Stimulated activated naive CD8-positive, alpha-beta T cell treated with anti-CD3 and anti-CD28 coated beads, Interleukin-15, Interleukin-2, amounts not matched to agents 100 ng/mL and 50 ng/mL, for 24 hours (primary cell): ENCODE data around the gene ADD3.

Source experiments
- H3K27ac Mint-ChIP-seq: one replicate; pipeline ENCODE4 v1.8.0; 2021; ENCODE audit warnings: mild to moderate bottlenecking, mixed read lengths
- H3K27me3 Mint-ChIP-seq: one replicate; pipeline ENCODE4 v1.8.0; 2021; ENCODE audit warnings: mixed read lengths
- H3K36me3 Mint-ChIP-seq: one replicate; pipeline ENCODE4 v1.8.0; 2021; ENCODE audit warnings: low read depth, mixed read lengths
- H3K4me1 Mint-ChIP-seq: one replicate; pipeline ENCODE4 v1.8.0; 2021; ENCODE audit warnings: low read depth, mixed read lengths
- H3K4me3 Mint-ChIP-seq: one replicate; pipeline ENCODE4 v1.8.0; 2021; ENCODE audit warnings: mild to moderate bottlenecking, mixed read lengths
- H3K9me3 Mint-ChIP-seq: one replicate; pipeline ENCODE4 v1.8.0; 2021; ENCODE audit warnings: mixed read lengths

Gene ADD3

GRCh38 chr10:109988212-109988596 lies 19.6 kb upstream of the ADD3 start:
- Mint-ChIP-seq H3K9me3 (peaks cover 10% of the 10 kb centered on the region), H3K27ac (no peak overlapping the region), H3K4me3 (no peak overlapping the region), H3K36me3 (no peaks in the 10 kb centered on the region), H3K4me1 (peaks cover under 1% of the 10 kb centered on the region), H3K27me3 (no peaks in the 10 kb centered on the region)

- no peaks in the 10 kb centered on the region for H3K36me3 Mint-ChIP-seq
- no peak overlapping the region for H3K4me3 Mint-ChIP-seq
- no peak overlapping the region for H3K27ac Mint-ChIP-seq
- H3K9me3 Mint-ChIP-seq, result peaks cover 5% of the 10 kb centered on the region
- peaks cover 7% of the 10 kb centered on the region for H3K4me1 Mint-ChIP-seq
- no peaks in the 10 kb centered on the region for H3K27me3 Mint-ChIP-seq
Measured at GRCh38 chr10:109991266-109991855, 16.4 kb upstream of the ADD3 start.

GRCh38 chr10:109992485-109992884 lies 15.3 kb upstream of the ADD3 start:
- H3K27me3 Mint-ChIP-seq, result no peaks in the 10 kb centered on the region
- no peaks in the 10 kb centered on the region for H3K36me3 Mint-ChIP-seq
- no peak overlapping the region for H3K4me3 Mint-ChIP-seq
- H3K27ac Mint-ChIP-seq, result no peak overlapping the region
- H3K9me3 Mint-ChIP-seq, result peaks cover 5% of the 10 kb centered on the region
- H3K4me1 Mint-ChIP-seq, result peaks cover 12% of the 10 kb centered on the region

- peaks cover 20% of the 10 kb centered on the region for H3K4me1 Mint-ChIP-seq
- no peaks in the 10 kb centered on the region for H3K36me3 Mint-ChIP-seq
- no peak overlapping the region for H3K4me3 Mint-ChIP-seq
- no peaks in the 10 kb centered on the region for H3K9me3 Mint-ChIP-seq
- no peaks in the 10 kb centered on the region for H3K27me3 Mint-ChIP-seq
- H3K27ac Mint-ChIP-seq, result no peak overlapping the region
Measured at GRCh38 chr10:109993551-109994330, 14.0 kb upstream of the ADD3 start.

GRCh38 chr10:109994711-109995577 lies 12.8 kb upstream of the ADD3 start:
- Mint-ChIP-seq H3K4me3 (no peak overlapping the region), H3K27me3 (no peaks in the 10 kb centered on the region), H3K27ac (no peak overlapping the region), H3K9me3 (no peaks in the 10 kb centered on the region), H3K36me3 (no peaks in the 10 kb centered on the region), H3K4me1 (peaks cover 24% of the 10 kb centered on the region)

- H3K4me3 Mint-ChIP-seq, result no peak overlapping the region
- no peaks in the 10 kb centered on the region for H3K27me3 Mint-ChIP-seq
- H3K4me1 Mint-ChIP-seq, result peaks cover 24% of the 10 kb centered on the region
- H3K27ac Mint-ChIP-seq, result no peak overlapping the region
- H3K36me3 Mint-ChIP-seq, result no peaks in the 10 kb centered on the region
- no peaks in the 10 kb centered on the region for H3K9me3 Mint-ChIP-seq
Measured at GRCh38 chr10:109995595-109995994, 12.2 kb upstream of the ADD3 start.

- H3K4me3 Mint-ChIP-seq, result no peak overlapping the region
- no peaks in the 10 kb centered on the region for H3K27me3 Mint-ChIP-seq
- H3K9me3 Mint-ChIP-seq, result no peaks in the 10 kb centered on the region
- H3K27ac Mint-ChIP-seq, result no peak overlapping the region
- peaks cover 24% of the 10 kb centered on the region for H3K4me1 Mint-ChIP-seq
- H3K36me3 Mint-ChIP-seq, result no peaks in the 10 kb centered on the region
Measured at GRCh38 chr10:109996225-109996624, 11.6 kb upstream of the ADD3 start.

- Mint-ChIP-seq H3K27ac (no peak overlapping the region), H3K36me3 (no peaks in the 10 kb centered on the region), H3K9me3 (no peaks in the 10 kb centered on the region), H3K27me3 (no peaks in the 10 kb centered on the region), H3K4me1 (peaks cover 24% of the 10 kb centered on the region), H3K4me3 (no peak overlapping the region)
Measured at GRCh38 chr10:109996766-109997171, 11.0 kb upstream of the ADD3 start.

GRCh38 chr10:109997233-109997632 lies 10.6 kb upstream of the ADD3 start:
- Mint-ChIP-seq H3K27ac (no peak overlapping the region), H3K4me3 (no peak overlapping the region), H3K27me3 (no peaks in the 10 kb centered on the region), H3K36me3 (no peaks in the 10 kb centered on the region), H3K9me3 (no peaks in the 10 kb centered on the region), H3K4me1 (peaks cover 24% of the 10 kb centered on the region)

- Mint-ChIP-seq H3K27ac (peak overlapping the region; percentile 8), H3K4me1 (peaks cover 26% of the 10 kb centered on the region), H3K4me3 (no peak overlapping the region)
Measured at GRCh38 chr10:109998513-109998912, 9.3 kb upstream of the ADD3 start.

GRCh38 chr10:110002801-110003523 lies 4.8 kb upstream of the ADD3 start:
- Mint-ChIP-seq H3K27ac (no peak overlapping the region), H3K4me3 (no peak overlapping the region), H3K27me3 (no peaks in the 10 kb centered on the region), H3K36me3 (no peaks in the 10 kb centered on the region), H3K4me1 (peaks cover 23% of the 10 kb centered on the region), H3K9me3 (no peaks in the 10 kb centered on the region)

More at GRCh38 chr10:109998513-109998912, 9.3 kb upstream of the ADD3 start:
- no peaks in the 10 kb centered on the region for H3K9me3 Mint-ChIP-seq
- H3K36me3 Mint-ChIP-seq, result no peaks in the 10 kb centered on the region
- H3K27me3 Mint-ChIP-seq, result no peaks in the 10 kb centered on the region

- Mint-ChIP-seq H3K27me3 (no peaks in the 10 kb centered on the region), H3K27ac (no peak overlapping the region), H3K4me3 (no peak overlapping the region)
Measured at GRCh38 chr10:110003524-110003885, 4.3 kb upstream of the ADD3 start.

GRCh38 chr10:110005719-110006118 lies 2.1 kb upstream of the ADD3 start:
- no peaks in the 10 kb centered on the region for H3K9me3 Mint-ChIP-seq
- peaks cover 32% of the 10 kb centered on the region for H3K4me1 Mint-ChIP-seq
- H3K27ac Mint-ChIP-seq, result no peak overlapping the region
- no peak overlapping the region for H3K4me3 Mint-ChIP-seq
- no peaks in the 10 kb centered on the region for H3K27me3 Mint-ChIP-seq
- H3K36me3 Mint-ChIP-seq, result no peaks in the 10 kb centered on the region

More at GRCh38 chr10:110003524-110003885, 4.3 kb upstream of the ADD3 start:
- Mint-ChIP-seq H3K4me1 (peaks cover 18% of the 10 kb centered on the region), H3K36me3 (no peaks in the 10 kb centered on the region), H3K9me3 (no peaks in the 10 kb centered on the region)

- H3K9me3 Mint-ChIP-seq, result no peaks in the 10 kb centered on the region
- H3K4me3 Mint-ChIP-seq, result no peak overlapping the region
- no peaks in the 10 kb centered on the region for H3K27me3 Mint-ChIP-seq
- no peaks in the 10 kb centered on the region for H3K36me3 Mint-ChIP-seq
- H3K4me1 Mint-ChIP-seq, result peaks cover 39% of the 10 kb centered on the region
- H3K27ac Mint-ChIP-seq, result no peak overlapping the region
Measured at GRCh38 chr10:110006358-110007160, 1.2 kb upstream of the ADD3 start.
